ENCODE results near the gene SLC4A9. TPM values are rescaled to one million over a fixed set of nuclear protein-coding genes. Genes with fewer than 3 reads are reported as not detected.
"Not testable (repeated sequence)": the region's sequence is repeated elsewhere in the genome, so short reads cannot be mapped to it uniquely, and the experiment has no call there.

SLC4A9 gene
- total RNA-seq, 2 experiments from 2014 or later = 0.35 to 0.44 TPM

GRCh38 chr5:140420226-140420570 lies 60.2 kb downstream of the SLC4A9 start:
- H3K4me1 Mint-ChIP-seq = peaks cover 34% of the 10 kb centered on the region
- H3K27ac Mint-ChIP-seq = no peak overlapping the region
- no peak for DNase-seq
- POLR2A ChIA-PET = no interaction called here
- no peaks in the 10 kb centered on the region for H3K27me3 Mint-ChIP-seq
- H3K36me3 Mint-ChIP-seq (ENCODE audit: low read depth) = peaks cover 14% of the 10 kb centered on the region
- CTCF ChIA-PET = no interaction called here
- H3K4me3 Mint-ChIP-seq = no peak overlapping the region
- H3K9me3 Mint-ChIP-seq = no peaks in the 10 kb centered on the region

GRCh38 chr5:140420665-140421361 lies 60.8 kb downstream of the SLC4A9 start:
- Mint-ChIP-seq H3K36me3 (ENCODE audit: low read depth) (peaks cover 17% of the 10 kb centered on the region), H3K9me3 (no peaks in the 10 kb centered on the region), H3K4me3 (no peak overlapping the region), H3K27me3 (no peaks in the 10 kb centered on the region), H3K27ac (no peak overlapping the region), H3K4me1 (peaks cover 34% of the 10 kb centered on the region)
- DNase-seq = no peak
- CTCF ChIA-PET = interaction anchor here (0.6 kb wide), 1 partner anchor 16 kb away, joined by 4 read pairs; no protein-coding TSS in a partner anchor
- POLR2A ChIA-PET = no interaction called here

- CTCF ChIA-PET = interaction anchor here (0.6 kb wide), 1 partner anchor 15 kb away, joined by 4 read pairs; no protein-coding TSS in a partner anchor
- peaks cover 30% of the 10 kb centered on the region for H3K4me1 Mint-ChIP-seq
- H3K27me3 Mint-ChIP-seq, POLR2A ChIA-PET, H3K4me3 Mint-ChIP-seq, DNase-seq, H3K9me3 Mint-ChIP-seq, H3K27ac Mint-ChIP-seq: not testable (repeated sequence)
- peaks cover 14% of the 10 kb centered on the region for H3K36me3 Mint-ChIP-seq (ENCODE audit: low read depth)
Measured at GRCh38 chr5:140421375-140421774, 61.4 kb downstream of the SLC4A9 start.

GRCh38 chr5:140423609-140424008 lies 63.6 kb downstream of the SLC4A9 start:
- POLR2A ChIA-PET = no interaction called here
- no peak overlapping the region for H3K4me3 Mint-ChIP-seq

GRCh38 chr5:140424135-140424534 lies 64.1 kb downstream of the SLC4A9 start:
- no peak for DNase-seq
- Mint-ChIP-seq H3K36me3 (ENCODE audit: low read depth) (peaks cover 13% of the 10 kb centered on the region), H3K9me3 (no peaks in the 10 kb centered on the region), H3K27me3 (no peaks in the 10 kb centered on the region), H3K4me3 (no peak overlapping the region), H3K27ac (no peak overlapping the region), H3K4me1 (peaks cover 24% of the 10 kb centered on the region)
- POLR2A ChIA-PET = interaction anchor here (0.6 kb wide), 1 partner anchor 200 kb away, joined by 4 read pairs; no protein-coding TSS in a partner anchor
- CTCF ChIA-PET = interaction anchor here (1.1 to 1.4 kb wide), 2 partner anchors 15 to 22 kb away, joined by 3 read pairs; no protein-coding TSS in a partner anchor

More at GRCh38 chr5:140423609-140424008, 63.6 kb downstream of the SLC4A9 start:
- CTCF ChIA-PET = interaction anchor here (1.1 to 1.4 kb wide), 2 partner anchors 16 to 21 kb away, joined by 3 read pairs; no protein-coding TSS in a partner anchor
- Mint-ChIP-seq H3K36me3 (ENCODE audit: low read depth) (peaks cover 15% of the 10 kb centered on the region), H3K4me1 (peaks cover 27% of the 10 kb centered on the region), H3K27me3 (no peaks in the 10 kb centered on the region), H3K27ac (no peak overlapping the region), H3K9me3 (no peaks in the 10 kb centered on the region)
- DNase-seq = no peak

Other genes with a start within 250 kb of the SLC4A9 start
- gene PURA, start 246.1 kb upstream of the SLC4A9 start, total RNA-seq = 10 to 100 TPM; 15.5 to 15.7 TPM
- 1 to 10 TPM; 5.1 to 5.3 TPM for gene IGIP, start 234.3 kb upstream of the SLC4A9 start, total RNA-seq
- 10 to 100 TPM in 1 of 2 experiments, 1 to 10 TPM in 1; 8.6 to 10.3 TPM for gene CYSTM1, start 185.0 kb upstream of the SLC4A9 start, total RNA-seq
- gene PFDN1, start 57.1 kb upstream of the SLC4A9 start, total RNA-seq = 10 to 100 TPM; 60.8 to 70.5 TPM
- gene HBEGF, start 13.6 kb upstream of the SLC4A9 start, total RNA-seq = 10 to 100 TPM; 13.7 to 15.4 TPM
- gene ANKHD1, start 41.6 kb downstream of the SLC4A9 start, total RNA-seq = 100 to 1,000 TPM; 118 TPM
- gene EIF4EBP3, start 187.5 kb downstream of the SLC4A9 start, total RNA-seq = 1 to 10 TPM; 9.5 to 9.7 TPM
- 10 to 100 TPM; 32.4 to 38.0 TPM for gene SRA1, start 197.3 kb downstream of the SLC4A9 start, total RNA-seq
- 10 to 100 TPM; 28.5 to 32.8 TPM for gene APBB3, start 204.4 kb downstream of the SLC4A9 start, total RNA-seq
- gene SLC35A4, start 204.6 kb downstream of the SLC4A9 start, total RNA-seq = 10 to 100 TPM; 84.0 to 96.6 TPM